Stimulated activated naive CD8-positive, alpha-beta T cell treated with anti-CD3 and anti-CD28 coated beads, Interleukin-15, Interleukin-2, amounts not matched to agents 100 ng/mL and 50 ng/mL, for 24 hours (primary cell): ENCODE results near the gene SIGLEC9.

Experiments
- H3K27ac Mint-ChIP-seq: one replicate; pipeline ENCODE4 v1.8.0; 2021; ENCODE audit warnings: mild to moderate bottlenecking, mixed read lengths
- H3K27me3 Mint-ChIP-seq: one replicate; pipeline ENCODE4 v1.8.0; 2021; ENCODE audit warnings: mixed read lengths
- H3K36me3 Mint-ChIP-seq: one replicate; pipeline ENCODE4 v1.8.0; 2021; ENCODE audit warnings: low read depth, mixed read lengths
- H3K4me1 Mint-ChIP-seq: one replicate; pipeline ENCODE4 v1.8.0; 2021; ENCODE audit warnings: low read depth, mixed read lengths
- H3K4me3 Mint-ChIP-seq: one replicate; pipeline ENCODE4 v1.8.0; 2021; ENCODE audit warnings: mild to moderate bottlenecking, mixed read lengths
- H3K9me3 Mint-ChIP-seq: one replicate; pipeline ENCODE4 v1.8.0; 2021; ENCODE audit warnings: mixed read lengths

Gene SIGLEC9

GRCh38 chr19:51124729-51125128 lies at the start of gene SIGLEC9:
SIGLEC9 (plus strand) TSS chr19:51124906; CDS start chr19:51124975, 69 bp downstream.
- Mint-ChIP-seq H3K36me3 (no peaks in the 10 kb centered on the region), H3K9me3 (no peaks in the 10 kb centered on the region), H3K4me3 (peak within 1 kb of the TSS; percentile 40), H3K27me3 (no peaks in the 10 kb centered on the region), H3K27ac (peak within 1 kb of the TSS; percentile 83), H3K4me1 (peaks cover 74% of the 10 kb centered on the region)

GRCh38 chr19:51075998-51076397 lies 48.7 kb upstream of the SIGLEC9 start:
- H3K36me3 Mint-ChIP-seq: no peaks in the 10 kb centered on the region
- no peaks in the 10 kb centered on the region for H3K4me1 Mint-ChIP-seq
- no peaks in the 10 kb centered on the region for H3K27me3 Mint-ChIP-seq
- peaks cover 7% of the 10 kb centered on the region for H3K9me3 Mint-ChIP-seq
- no peak overlapping the region for H3K4me3 Mint-ChIP-seq
- H3K27ac Mint-ChIP-seq: no peak overlapping the region

GRCh38 chr19:51076631-51077213 lies 48.0 kb upstream of the SIGLEC9 start:
- Mint-ChIP-seq H3K27ac (no peak overlapping the region), H3K4me3 (no peak overlapping the region), H3K27me3 (no peaks in the 10 kb centered on the region)

GRCh38 chr19:51078104-51078503 lies 46.6 kb upstream of the SIGLEC9 start:
- Mint-ChIP-seq H3K4me1 (no peaks in the 10 kb centered on the region), H3K27ac (no peak overlapping the region), H3K4me3 (no peak overlapping the region), H3K27me3 (no peaks in the 10 kb centered on the region), H3K36me3 (no peaks in the 10 kb centered on the region), H3K9me3 (peaks cover 7% of the 10 kb centered on the region)

More at GRCh38 chr19:51076631-51077213, 48.0 kb upstream of the SIGLEC9 start:
- H3K4me1 Mint-ChIP-seq: no peaks in the 10 kb centered on the region
- H3K9me3 Mint-ChIP-seq: peaks cover 7% of the 10 kb centered on the region
- no peaks in the 10 kb centered on the region for H3K36me3 Mint-ChIP-seq

GRCh38 chr19:51078731-51079130 lies 46.0 kb upstream of the SIGLEC9 start:
- H3K36me3 Mint-ChIP-seq: no peaks in the 10 kb centered on the region
- H3K4me1 Mint-ChIP-seq: no peaks in the 10 kb centered on the region
- H3K9me3 Mint-ChIP-seq: peaks cover 7% of the 10 kb centered on the region
- H3K27me3 Mint-ChIP-seq: peaks cover 5% of the 10 kb centered on the region
- H3K27ac Mint-ChIP-seq: no peak overlapping the region
- no peak overlapping the region for H3K4me3 Mint-ChIP-seq

- H3K4me3 Mint-ChIP-seq: no peak overlapping the region
- H3K36me3 Mint-ChIP-seq: no peaks in the 10 kb centered on the region
- no peaks in the 10 kb centered on the region for H3K9me3 Mint-ChIP-seq
- no peak overlapping the region for H3K27ac Mint-ChIP-seq
- peaks cover 5% of the 10 kb centered on the region for H3K27me3 Mint-ChIP-seq
- H3K4me1 Mint-ChIP-seq: no peaks in the 10 kb centered on the region
These were observed 45.1 kb upstream of the SIGLEC9 start for GRCh38 chr19:51079481-51080110.

GRCh38 chr19:51081476-51081875 lies 43.2 kb upstream of the SIGLEC9 start:
- no peak overlapping the region for H3K4me3 Mint-ChIP-seq
- no peak overlapping the region for H3K27ac Mint-ChIP-seq
- H3K9me3 Mint-ChIP-seq: no peaks in the 10 kb centered on the region
- no peaks in the 10 kb centered on the region for H3K4me1 Mint-ChIP-seq
- peaks cover 5% of the 10 kb centered on the region for H3K27me3 Mint-ChIP-seq
- H3K36me3 Mint-ChIP-seq: no peaks in the 10 kb centered on the region

- no peaks in the 10 kb centered on the region for H3K9me3 Mint-ChIP-seq
- no peak within 1 kb of the TSS for H3K27ac Mint-ChIP-seq
- H3K36me3 Mint-ChIP-seq: no peaks in the 10 kb centered on the region
- H3K4me3 Mint-ChIP-seq: no peak within 1 kb of the TSS
- H3K4me1 Mint-ChIP-seq: no peaks in the 10 kb centered on the region
- peaks cover 5% of the 10 kb centered on the region for H3K27me3 Mint-ChIP-seq
These were observed 42.1 kb upstream of the SIGLEC9 start, which contains the start of gene KLK14 for GRCh38 chr19:51082611-51083010. KLK14 (minus strand) TSS chr19:51082887; CDS start chr19:51082614, 273 bp downstream.

GRCh38 chr19:51083181-51083580 lies 41.5 kb upstream of the SIGLEC9 start:
- H3K36me3 Mint-ChIP-seq: no peaks in the 10 kb centered on the region
- H3K27ac Mint-ChIP-seq: no peak overlapping the region
- peaks cover 5% of the 10 kb centered on the region for H3K27me3 Mint-ChIP-seq
- no peak overlapping the region for H3K4me3 Mint-ChIP-seq
- H3K4me1 Mint-ChIP-seq: no peaks in the 10 kb centered on the region
- no peaks in the 10 kb centered on the region for H3K9me3 Mint-ChIP-seq

GRCh38 chr19:51083783-51084182 lies 40.9 kb upstream of the SIGLEC9 start:
- H3K27me3 Mint-ChIP-seq: peaks cover 5% of the 10 kb centered on the region

GRCh38 chr19:51084505-51084904 lies 40.2 kb upstream of the SIGLEC9 start:
- Mint-ChIP-seq H3K4me3 (no peak overlapping the region), H3K36me3 (no peaks in the 10 kb centered on the region), H3K27ac (no peak overlapping the region), H3K4me1 (no peaks in the 10 kb centered on the region), H3K9me3 (no peaks in the 10 kb centered on the region), H3K27me3 (peaks cover 5% of the 10 kb centered on the region)

More at GRCh38 chr19:51083783-51084182, 40.9 kb upstream of the SIGLEC9 start:
- Mint-ChIP-seq H3K4me3 (no peak overlapping the region), H3K27ac (no peak overlapping the region), H3K4me1 (no peaks in the 10 kb centered on the region), H3K9me3 (no peaks in the 10 kb centered on the region), H3K36me3 (no peaks in the 10 kb centered on the region)

- H3K9me3 Mint-ChIP-seq: no peaks in the 10 kb centered on the region
- H3K36me3 Mint-ChIP-seq: no peaks in the 10 kb centered on the region
- H3K4me3 Mint-ChIP-seq: no peak overlapping the region
- H3K27me3 Mint-ChIP-seq: peaks cover 5% of the 10 kb centered on the region
- H3K4me1 Mint-ChIP-seq: no peaks in the 10 kb centered on the region
- H3K27ac Mint-ChIP-seq: no peak overlapping the region
These were observed 38.4 kb upstream of the SIGLEC9 start for GRCh38 chr19:51086153-51086850.

GRCh38 chr19:51089786-51090185 lies 34.9 kb upstream of the SIGLEC9 start:
- Mint-ChIP-seq H3K27ac (no peak overlapping the region), H3K4me3 (no peak overlapping the region), H3K27me3 (no peaks in the 10 kb centered on the region), H3K36me3 (no peaks in the 10 kb centered on the region), H3K9me3 (no peaks in the 10 kb centered on the region), H3K4me1 (no peaks in the 10 kb centered on the region)

- Mint-ChIP-seq H3K27me3 (no peaks in the 10 kb centered on the region), H3K4me3 (no peak overlapping the region), H3K9me3 (no peaks in the 10 kb centered on the region), H3K27ac (no peak overlapping the region), H3K4me1 (no peaks in the 10 kb centered on the region), H3K36me3 (no peaks in the 10 kb centered on the region)
These were observed 34.2 kb upstream of the SIGLEC9 start for GRCh38 chr19:51090471-51090870.

- Mint-ChIP-seq H3K4me3 (no peak overlapping the region), H3K9me3 (no peaks in the 10 kb centered on the region), H3K27me3 (no peaks in the 10 kb centered on the region), H3K27ac (no peak overlapping the region), H3K36me3 (no peaks in the 10 kb centered on the region), H3K4me1 (no peaks in the 10 kb centered on the region)
These were observed 33.6 kb upstream of the SIGLEC9 start for GRCh38 chr19:51091126-51091525.
